HG03108 (cell line): ENCODE measurements around the gene C2CD4C.
"Not testable (repeated sequence)": the region's sequence is repeated elsewhere in the genome, so short reads cannot be mapped to it uniquely, and the experiment has no call there.

ENCODE experiments used
- ATAC-seq: cut with Tn5 transposase; IDR thresholded peaks from one replicate; pipeline ENCODE4 v1.9.1; 2021; ENCODE audit warnings: moderate library complexity; ENCODE audit not compliant: unreplicated experiment

C2CD4C gene

DNA sequence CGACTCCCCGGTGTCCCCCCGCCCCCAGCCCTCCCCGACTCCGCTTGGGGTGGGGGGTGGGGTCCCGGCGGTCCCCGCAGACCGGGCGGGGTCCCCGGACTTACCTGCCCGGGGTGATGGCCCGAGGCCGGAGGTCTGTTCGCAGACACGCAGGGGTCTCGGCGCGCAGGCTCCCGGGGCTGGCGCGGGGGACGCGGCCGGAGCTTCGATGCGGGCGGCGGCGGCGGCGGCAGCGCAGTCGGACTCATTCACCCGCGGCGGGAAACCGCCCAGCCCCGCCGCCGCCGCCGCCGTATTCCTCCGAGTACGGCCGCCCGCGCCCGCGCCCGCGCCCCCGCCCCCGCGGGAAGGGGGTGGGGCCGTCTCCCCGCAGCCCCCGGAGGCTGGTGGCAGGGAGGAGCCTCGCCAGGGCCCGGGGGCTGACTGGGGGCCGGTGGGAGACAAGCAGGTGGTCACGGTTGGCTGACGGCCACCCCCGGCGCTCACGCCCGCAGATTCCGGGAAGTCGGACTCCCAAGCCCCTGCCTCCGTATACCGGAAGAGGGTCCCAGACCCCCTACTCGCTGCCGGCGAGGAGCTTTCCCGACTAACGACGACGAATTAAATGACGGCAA is at the start of gene C2CD4C:
Gene C2CD4C, minus strand, starts transcription at position 246 of the 614 bp plus-strand sequence. CDS start 786 bp downstream, outside the sequence.
- no peak for ATAC-seq

DNA sequence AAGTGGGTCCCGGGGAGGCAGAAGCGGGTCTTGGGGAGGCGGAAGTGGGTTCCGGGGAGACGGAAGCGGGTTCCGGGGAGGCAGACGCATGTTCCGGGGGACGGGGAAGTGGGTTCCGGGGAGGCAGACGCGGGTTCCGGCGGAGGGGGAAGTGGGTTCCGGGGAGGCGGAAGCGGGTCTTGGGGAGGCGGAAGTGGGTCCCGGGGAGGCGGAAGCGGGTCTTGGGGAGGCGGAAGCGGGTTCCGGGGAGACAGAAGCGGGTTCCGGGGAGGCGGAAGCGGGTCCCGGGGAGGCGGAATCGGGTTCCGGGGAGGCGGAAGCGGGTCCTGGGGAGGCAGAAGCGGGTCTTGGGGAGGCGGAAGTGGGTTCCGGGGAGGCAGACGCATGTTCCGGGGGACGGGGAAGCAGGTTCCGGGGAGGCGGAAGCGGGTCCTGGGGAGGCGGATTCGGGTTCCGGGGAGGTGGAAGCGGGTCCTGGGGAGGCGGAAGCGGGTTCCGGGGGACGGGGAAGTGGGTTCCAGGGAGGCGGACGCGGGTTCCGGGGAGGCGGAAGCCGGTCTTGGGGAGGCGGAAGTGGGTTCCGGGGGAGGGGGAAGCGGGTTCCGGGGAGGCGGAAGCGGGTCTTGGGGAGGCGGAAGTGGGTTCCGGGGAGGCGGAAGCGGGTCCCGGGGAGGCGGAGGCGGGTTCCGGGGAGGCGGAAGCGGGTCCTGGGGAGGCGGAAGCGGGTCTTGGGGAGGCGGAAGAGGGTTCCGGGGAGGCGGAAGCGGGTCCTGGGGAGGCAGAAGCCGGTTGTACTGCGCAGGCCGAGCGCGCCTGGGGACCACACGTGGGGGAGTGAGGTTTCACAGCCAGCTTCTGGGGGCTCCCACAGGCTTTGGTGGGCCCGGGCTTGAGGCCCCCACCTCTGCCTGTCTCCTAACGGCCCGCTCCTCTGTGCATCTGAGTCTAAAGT is 49.4 kb upstream of the C2CD4C start:
- ATAC-seq = no peak

DNA sequence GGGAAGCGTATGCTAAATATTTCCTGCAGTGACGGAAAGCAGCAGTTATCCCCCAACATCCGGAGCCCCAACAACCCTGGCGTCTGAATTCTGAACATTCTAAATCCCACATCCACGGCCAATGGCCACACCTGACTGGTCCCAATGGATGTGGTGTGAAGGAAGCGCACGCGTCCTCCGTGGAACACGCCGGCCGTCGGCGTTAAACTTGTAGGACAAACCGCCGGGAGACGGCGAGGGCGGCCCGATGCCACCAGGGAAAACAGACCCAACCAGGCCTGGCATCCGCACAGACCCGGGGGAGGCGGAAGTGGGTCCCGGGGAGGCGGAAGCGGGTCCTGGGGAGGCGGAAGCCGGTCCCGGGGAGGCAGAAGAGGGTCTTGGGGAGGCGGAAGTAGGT is 48.7 kb upstream of the C2CD4C start:
- ATAC-seq = no peak

DNA sequence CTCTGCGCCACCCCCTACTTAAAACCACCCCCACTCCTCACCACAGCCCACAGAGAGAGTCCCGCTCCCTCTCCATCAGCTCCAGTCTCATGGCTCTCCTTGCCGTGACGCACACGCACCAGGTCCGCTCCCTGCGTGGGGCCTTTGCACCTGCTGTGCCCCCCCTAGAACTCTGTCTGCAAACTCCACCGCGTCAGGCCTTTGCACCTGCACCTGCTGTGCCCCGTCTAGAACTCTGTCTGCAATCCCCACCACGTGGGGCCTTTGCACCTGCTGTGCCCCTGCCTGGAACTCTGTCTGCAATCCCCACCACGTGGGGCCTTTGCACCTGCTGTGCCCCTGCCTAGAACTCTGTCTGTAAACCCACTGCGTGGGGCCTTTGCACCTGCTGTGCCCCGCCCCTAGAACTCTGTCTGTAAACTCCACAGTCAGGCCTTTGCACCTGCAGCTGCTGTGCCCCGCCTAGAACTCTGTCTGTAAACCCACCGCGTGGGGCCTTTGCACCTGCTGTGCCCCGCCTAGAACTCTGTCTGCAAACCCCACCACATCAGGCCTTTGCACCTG is 47.7 kb upstream of the C2CD4C start:
- ATAC-seq = no peak

- ATAC-seq = no peak
Observed at GRCh38 chr19:455851-456546, 47.1 kb upstream of the C2CD4C start.

DNA sequence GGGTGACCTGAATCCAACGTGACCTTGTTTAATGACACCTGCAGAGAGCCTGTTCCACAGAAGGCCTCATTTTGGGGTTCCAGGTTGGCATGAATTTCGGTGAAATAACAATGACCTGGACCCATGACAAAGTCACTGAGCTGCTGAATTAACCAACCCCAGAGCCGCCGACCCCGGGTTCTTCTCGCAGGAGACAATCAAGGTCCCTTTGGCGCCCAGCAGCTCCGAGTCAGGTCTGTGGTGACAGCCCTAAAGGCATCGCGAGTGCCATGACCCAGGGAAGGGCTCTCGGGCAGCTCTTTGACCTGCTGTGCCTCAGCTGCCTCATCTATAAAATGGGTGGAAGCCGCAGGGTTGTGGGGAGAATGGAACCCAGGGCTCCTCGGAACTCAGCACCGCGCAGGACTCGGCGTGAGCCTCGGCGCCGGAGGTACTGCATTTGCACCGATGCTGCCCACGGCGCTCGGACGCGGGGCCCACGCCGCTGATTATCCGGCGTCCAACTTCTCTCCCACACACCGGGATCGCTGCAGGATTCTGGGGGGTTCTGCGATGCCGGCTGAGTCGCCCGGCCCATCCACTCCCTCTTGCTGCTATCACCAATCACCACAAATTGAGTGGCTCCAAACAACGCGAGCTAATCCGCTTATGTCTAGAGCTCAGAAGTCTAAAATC is 46.2 kb upstream of the C2CD4C start:
- ATAC-seq = no peak

DNA sequence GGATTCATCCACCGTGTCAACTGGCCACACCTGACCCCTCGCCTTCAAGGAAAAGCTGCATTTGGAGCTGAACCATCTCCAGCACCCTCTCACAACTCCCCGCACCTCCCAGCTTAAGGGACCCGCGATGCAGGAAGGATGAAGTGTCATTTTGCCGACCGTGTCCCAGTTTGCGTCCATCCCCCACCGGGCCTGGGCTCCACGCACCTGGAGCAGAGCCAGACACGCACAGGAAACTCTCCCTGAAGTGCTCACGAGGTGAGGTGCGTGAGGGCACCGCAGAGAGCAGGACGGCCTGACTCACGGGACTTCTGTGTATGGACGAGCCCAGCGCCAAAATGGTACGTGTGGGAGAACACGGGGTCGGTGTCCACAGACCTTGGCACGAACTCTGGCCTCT is 44.7 kb upstream of the C2CD4C start:
- no peak for ATAC-seq

DNA sequence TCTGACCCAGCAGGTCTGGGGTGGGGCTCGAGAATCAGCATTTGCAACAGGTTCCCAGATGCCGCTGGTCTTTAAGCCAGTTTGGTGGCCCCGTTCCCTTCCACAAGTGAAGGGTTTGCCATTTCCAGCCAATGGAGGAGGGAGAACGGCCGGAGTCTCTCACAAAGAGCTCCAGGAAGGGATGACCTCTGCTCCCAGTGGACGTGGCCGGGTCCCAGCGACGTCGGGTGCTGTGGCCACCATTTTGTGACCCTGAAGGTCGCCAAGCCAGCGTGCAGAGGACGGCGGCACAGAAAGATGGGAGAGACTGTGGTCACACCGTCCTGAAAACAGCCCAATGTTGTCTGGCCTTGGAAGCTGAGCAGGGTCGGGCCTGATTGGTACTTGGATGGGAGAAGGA is 43.9 kb upstream of the C2CD4C start:
- ATAC-seq = no peak

GRCh38 chr19:450912-451481 is 42.0 kb upstream of the C2CD4C start:
- ATAC-seq = not testable (repeated sequence)

- ATAC-seq = no peak
Observed at GRCh38 chr19:449916-450315, 41.0 kb upstream of the C2CD4C start.

DNA sequence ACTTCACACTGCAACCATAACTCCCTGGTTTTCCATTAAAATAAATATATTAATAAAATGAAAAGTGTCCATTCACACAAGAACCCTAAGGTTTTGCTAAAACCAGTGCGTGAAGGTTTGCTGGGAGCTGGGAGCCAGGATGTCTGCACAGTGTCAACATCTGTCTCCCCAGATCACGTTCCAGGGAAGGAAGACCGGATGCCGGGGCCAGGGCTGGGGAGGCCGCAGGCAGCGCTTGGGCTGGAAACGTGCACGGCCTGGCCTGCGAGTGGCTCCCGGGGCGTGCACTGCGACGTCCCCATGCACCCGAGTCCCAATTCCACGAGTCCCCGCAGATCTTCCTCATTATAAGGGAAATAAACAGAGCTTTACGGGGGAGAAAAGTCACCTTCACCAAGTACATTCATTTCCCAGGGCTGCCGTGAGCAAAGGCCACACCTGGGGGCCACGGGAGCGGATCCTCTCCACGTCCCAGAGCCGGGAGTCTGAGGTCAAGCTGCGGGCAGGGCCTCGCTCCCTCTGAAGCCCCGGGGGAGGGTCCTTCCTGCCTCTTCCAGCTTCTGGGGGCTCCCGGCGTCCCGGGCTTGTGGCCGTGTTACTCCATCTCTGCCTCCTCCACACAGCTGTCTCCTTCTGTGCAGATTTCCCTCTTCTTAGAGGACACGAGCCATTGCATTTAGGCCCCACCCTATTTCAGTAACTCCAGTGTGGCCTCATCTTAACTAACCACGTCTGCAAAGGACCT is 39.0 kb upstream of the C2CD4C start:
- no peak for ATAC-seq

DNA sequence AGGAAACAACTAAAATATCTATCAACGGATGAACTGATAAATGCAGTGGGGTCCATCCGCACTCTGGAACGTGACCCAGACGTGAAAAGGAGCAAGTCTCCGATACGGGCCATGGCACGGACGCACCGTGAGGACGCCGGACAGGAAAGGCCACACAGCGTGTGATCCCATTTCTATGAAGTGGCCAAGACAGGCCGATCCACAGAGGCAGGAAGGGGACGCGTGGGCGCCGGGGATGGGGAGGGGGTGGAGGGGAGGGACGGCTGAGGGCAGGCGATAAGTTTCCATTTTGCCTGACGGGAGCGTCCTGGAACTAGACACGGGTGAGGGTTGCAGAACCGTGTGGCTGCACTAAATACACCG is 38.1 kb upstream of the C2CD4C start:
- no peak for ATAC-seq

- no peak for ATAC-seq
Observed at GRCh38 chr19:444677-445210, 35.8 kb upstream of the C2CD4C start.

DNA sequence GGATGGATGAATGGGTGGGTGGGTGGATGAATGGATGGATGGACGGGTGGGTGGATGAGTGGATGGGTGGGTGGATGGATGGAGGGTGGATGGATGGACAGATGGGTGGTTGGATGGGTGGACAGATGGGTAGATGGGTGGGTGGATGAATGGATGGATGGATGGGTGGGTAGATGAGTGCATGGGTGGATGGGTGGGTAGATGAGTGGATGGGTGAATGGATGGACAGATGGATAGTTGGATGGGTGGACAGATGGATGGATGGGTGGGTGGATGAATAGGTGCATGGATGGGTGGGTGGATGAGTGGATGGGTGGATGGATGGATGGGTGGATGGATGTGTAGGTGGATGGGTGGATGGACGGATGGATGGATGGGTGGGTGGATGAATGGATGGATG is 34.1 kb upstream of the C2CD4C start:
- ATAC-seq = no peak

GRCh38 chr19:442085-442484 is 33.1 kb upstream of the C2CD4C start:
- no peak for ATAC-seq

- no peak for ATAC-seq
Observed at GRCh38 chr19:441213-441836, 32.4 kb upstream of the C2CD4C start.

DNA sequence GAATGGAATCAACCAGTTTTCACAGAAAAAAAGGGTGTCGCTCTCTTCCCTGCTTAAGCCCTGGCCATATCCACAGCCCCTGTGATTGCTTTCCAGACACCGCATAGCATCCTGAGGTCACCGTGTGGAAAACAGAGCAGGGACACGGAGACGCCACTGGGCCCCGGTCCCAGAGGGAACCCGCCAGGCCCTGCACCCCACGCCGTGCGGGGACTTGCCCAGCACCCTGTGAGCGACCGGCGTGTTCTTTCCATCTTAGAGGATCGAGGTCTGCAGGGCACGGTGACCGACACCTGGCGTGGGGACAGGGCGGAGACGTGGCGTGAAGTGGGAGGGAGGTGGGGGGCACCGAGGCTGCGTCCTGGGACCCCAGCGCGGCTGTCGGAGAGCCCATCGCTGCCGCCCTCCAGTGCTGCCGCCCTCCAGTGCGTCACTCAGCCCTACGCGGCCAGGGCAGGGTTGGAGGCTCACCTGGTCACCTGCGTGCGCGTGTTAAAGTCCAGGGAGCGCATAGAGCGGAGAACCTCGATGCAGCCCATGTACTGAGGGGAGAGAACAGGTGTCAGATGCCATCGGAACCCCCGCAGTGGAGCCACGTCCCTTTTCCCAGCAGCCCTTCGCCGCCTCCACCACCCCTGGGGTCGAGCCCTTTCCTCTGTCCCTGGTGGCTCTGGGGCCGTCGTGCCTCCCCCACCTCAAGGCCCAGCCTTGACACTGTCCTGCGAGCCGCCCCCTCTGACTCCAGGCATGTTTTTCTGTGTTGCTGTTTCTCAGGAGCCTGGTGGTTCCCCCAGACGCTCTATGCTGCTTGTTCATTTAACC is 31.7 kb upstream of the C2CD4C start:
- ATAC-seq = no peak

DNA sequence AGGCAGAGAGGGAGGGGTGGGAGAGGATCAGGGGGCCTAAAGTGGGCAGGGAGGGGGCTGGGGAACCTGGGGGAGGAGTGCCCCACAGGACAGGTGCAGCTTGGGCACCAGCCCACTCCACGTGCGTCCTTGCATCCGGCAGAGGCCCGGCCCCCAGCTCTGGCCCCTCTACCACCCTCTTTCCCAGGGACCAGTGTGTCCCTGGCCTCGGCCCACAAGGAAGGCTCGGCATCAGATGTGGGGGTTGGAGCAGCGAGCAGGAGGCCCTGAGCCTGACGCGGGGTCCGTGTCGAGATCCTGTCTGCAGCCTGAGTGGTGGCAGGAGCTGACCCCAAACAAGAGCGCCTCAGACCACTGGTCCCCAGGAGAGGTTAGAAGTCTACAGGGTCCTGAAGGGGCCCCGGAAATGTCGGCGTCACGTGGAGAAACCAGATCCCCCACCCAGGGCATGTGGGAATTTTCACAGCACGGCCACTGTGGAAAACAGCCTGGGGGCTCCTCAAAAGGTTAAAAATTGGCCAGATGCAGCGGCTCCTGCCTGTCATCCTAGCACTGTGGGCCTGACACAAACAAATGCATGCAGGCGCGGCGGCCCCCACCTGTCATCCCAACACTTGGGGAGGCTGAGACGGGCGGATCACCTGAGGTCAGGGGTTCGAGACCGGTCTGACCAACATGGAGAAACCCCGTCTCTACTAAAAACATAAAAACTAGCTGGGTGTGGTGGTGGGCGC is 30.4 kb upstream of the C2CD4C start:
- ATAC-seq = no peak
